GM21528 (cell line): ENCODE measurements around the gene MYT1.

Source experiments
- ATAC-seq: cut with Tn5 transposase; IDR thresholded peaks from one replicate; pipeline ENCODE4 v1.9.1; 2021; ENCODE audit warnings: mild to moderate bottlenecking, moderate library complexity; ENCODE audit not compliant: unreplicated experiment, low FRiP score

MYT1 gene

DNA sequence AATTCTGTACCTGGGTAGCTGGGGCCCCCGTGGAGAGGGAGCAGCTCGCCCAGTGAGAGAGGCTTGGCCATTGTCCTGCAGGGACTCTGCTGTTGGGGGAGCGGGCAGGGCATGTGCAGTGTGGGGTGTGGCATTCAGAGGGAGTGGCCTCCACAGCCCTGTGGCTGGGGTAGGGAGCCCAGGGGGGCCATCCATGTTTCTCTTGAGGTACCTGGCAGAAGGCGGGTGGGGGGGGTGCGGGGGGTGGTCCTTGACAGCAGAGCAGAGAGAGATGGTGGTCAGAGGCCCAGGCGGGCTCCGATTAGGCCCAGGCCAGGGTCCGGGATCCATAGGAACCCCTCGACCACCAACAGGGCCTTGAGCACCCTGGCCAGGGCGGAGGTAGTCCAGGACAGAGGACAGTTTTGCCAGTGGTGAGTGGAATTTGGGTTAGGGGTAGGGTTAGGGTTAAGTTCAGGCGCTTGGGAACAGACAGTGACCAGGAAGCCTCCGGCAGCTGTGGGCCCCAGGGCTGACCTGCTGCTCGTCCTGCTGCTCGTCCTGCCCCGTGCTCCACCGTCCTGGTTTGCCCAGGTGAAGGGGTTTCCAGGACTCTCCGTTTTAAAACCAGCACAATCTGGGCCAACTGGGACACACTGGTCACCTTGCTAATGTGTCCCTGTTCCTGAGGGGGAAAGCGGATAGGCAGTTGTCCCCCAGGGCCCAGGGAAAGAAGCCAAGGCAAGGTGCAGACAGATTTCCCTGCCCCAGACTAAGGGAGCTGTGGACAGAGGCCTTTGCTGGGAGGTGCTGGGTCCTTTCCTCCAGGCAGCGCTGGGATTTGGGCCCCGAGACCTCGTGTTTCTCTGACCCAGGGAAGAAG, 24.8 kb upstream of the MYT1 start:
- ATAC-seq = no peak

DNA sequence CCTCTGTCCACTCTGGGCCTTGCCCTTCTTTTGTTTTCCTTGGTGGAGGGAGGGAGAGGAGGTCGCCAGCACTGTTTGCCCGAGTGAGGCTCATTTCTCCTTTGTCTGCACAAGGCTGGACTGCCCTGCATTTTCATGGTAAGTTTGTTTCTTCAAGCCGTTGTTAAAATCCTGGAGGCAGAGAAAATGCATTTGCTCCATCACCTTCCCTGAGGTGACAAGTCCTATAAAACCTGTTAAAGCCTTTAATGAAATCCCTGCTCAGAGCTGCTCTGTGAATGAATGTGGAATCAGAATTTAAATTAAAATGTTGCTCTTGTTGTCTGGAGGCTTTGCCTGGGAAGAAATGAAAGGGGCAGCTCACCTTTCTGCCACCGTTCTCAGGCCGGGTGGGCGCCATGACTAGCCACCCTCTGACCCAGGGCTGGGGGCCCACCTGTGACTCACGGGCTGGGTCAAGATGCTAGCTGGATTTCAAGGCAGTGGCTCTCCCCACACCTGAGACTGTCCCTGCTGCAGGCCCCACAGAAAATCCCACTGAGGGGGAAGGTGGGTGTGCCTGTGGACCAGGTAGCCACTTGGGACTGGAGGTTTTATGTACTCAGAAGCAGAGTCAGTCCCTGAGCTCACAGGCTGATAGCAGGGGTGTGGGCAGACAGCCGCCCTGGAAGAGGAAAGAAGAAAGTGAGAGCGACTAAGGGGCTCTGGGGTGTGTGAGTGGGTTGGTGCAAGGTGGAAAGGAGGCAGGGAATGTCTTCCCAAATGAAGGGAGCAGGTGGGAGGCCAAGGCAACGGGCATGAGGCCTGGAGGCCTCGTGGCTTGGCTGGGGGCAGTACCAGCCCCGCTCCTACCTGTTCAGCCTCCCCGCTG, 24.0 kb upstream of the MYT1 start:
- ATAC-seq = no peak

DNA sequence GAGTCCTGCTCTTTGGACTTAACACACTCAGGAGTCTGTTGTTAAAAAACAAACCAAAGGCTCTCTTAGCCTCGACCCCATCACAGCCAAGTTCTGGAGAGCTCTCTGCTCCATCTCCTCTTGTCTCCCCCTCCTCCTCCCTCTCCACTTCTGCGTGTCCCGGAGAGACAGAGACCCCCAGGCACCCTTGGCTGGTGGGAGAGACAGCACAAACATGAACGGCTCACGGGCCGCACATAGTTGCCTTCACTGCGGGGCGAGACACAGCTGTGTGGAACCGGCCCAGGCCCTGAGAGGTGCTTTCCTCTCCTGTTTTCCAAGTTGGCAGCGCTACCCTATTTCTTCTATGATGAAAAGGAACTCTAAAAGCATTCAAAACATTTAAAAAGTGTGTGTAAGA, 23.3 kb upstream of the MYT1 start:
- no peak for ATAC-seq

DNA sequence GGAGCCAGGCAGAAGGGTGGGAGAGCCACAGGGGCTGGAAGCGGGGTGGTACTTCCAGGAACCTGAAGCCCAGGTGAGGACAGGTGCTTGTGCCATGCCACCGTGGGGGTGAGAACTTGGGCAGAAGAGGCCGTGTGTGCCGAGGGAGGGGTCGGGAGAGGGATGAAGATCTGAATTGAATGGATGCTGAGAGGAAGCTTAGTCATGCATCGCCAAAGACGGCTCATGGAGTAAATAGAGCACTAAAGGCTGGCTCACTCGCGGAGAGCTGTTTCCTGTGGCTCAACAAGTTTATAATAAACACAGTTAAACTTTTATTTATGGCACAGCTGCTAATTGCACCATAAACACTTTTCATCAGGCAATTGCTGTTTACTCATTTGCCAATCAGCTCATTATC, 21.7 kb upstream of the MYT1 start:
- ATAC-seq = no peak

DNA sequence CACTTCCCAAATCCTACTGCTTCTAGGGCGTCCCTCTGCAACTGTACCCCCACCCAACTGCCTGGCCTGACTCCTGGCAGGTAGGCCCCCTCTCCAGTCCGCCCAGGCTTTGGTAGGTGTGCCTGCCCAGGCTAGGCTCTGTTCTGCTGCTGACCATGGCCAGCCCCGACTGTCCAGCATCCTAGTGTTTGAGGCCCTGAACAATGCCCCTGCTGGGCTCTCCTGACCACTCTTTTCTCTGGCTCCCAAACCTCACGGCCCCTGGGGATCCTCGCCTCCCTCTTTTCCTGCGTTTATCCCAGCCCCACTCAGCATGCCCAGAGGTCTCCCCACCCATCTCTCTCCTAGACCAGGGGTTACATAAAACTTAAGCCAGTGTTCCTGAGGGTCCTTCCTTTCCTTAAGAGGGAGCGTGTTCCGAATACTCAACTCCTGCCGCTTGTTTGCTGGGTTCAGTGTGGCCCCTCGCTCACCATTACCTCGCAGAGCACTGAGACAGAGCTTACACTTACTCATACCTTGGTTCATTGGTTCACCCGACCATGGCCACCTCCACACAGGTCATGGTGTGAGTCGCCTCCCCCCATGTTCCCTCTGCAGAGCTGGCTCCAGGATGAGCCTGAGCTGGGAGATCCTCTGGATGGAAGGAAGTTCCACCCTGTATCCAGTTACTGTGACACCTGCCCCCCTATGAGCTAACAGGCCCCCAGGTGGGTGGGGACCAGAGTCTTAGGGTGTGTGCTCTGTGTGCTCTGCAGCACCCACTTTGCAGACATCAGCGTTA, 21.0 kb upstream of the MYT1 start:
- no peak for ATAC-seq

- ATAC-seq = no peak
These were observed 19.9 kb upstream of the MYT1 start for GRCh38 chr20:64144144-64144912.

- ATAC-seq = no peak
These were observed 18.6 kb upstream of the MYT1 start for GRCh38 chr20:64145458-64146300.

GRCh38 chr20:64146301-64146935, 17.8 kb upstream of the MYT1 start:
- no peak for ATAC-seq

GRCh38 chr20:64146936-64147477, 17.2 kb upstream of the MYT1 start:
- no peak for ATAC-seq

- no peak for ATAC-seq
These were observed 15.7 kb upstream of the MYT1 start for GRCh38 chr20:64148581-64148980.

GRCh38 chr20:64149141-64149540, 15.1 kb upstream of the MYT1 start:
- ATAC-seq = no peak

- ATAC-seq = no peak
These were observed 14.3 kb upstream of the MYT1 start for GRCh38 chr20:64149809-64150560.

GRCh38 chr20:64150756-64151632, 13.3 kb upstream of the MYT1 start:
- ATAC-seq = no peak

GRCh38 chr20:64151633-64152530, 12.4 kb upstream of the MYT1 start:
- ATAC-seq = no peak

DNA sequence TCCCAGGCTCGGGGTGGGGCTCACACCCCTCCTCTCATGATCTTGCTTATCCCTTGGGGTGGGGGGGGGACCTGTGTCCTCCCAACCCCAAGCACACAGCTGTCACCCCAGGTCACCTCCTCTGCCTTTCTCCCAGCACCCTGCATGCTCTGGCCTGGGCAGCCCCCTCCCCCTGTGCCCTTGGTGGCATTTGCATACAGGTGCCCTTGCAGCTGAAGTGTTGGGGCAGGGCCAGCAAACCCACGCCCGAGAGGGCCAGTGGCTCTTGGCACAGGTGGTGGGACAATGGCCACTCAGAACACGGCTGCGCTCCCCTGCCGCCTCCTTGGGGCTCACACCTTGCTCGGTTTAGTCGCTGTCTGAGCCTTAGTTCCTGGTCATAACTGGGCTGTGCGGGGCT, 11.3 kb upstream of the MYT1 start:
- no peak for ATAC-seq

GRCh38 chr20:64153410-64153809, 10.8 kb upstream of the MYT1 start:
- no peak for ATAC-seq
